Stimulated activated effector memory CD8-positive, alpha-beta T cell treated with anti-CD3 and anti-CD28 coated beads, Interleukin-12 subunit alpha, Interleukin-12 subunit beta, amount 100 ng/mL, for 72 hours (primary cell): ENCODE measurements around the gene NEDD4L.
"Not testable (repeated sequence)": the region's sequence is repeated elsewhere in the genome, so short reads cannot be mapped to it uniquely, and the experiment has no call there.

Experiments used
- ATAC-seq: fragments of 150-1000 bp; cut with Tn5 transposase; 2 replicates; pipeline ENCODE4 v1.10.0; 2021
- DNase-seq, 2 donors: peaks; one replicate each; pipeline ENCODE4 v3.0.0; 2021 to 2022; ENCODE audit warnings: low spot score in 2 of 2
- H3K27ac Mint-ChIP-seq: one replicate; pipeline ENCODE4 v1.8.0; 2022; ENCODE audit warnings: mild to moderate bottlenecking, mixed read lengths
- H3K36me3 Mint-ChIP-seq: one replicate; pipeline ENCODE4 v1.8.0; 2022; ENCODE audit warnings: mild to moderate bottlenecking, mixed read lengths
- H3K4me1 Mint-ChIP-seq: one replicate; pipeline ENCODE4 v1.8.0; 2022; ENCODE audit warnings: mixed read lengths
- H3K4me3 Mint-ChIP-seq: one replicate; pipeline ENCODE4 v1.8.0; 2022; ENCODE audit warnings: mild to moderate bottlenecking, mixed read lengths
- H3K9me3 Mint-ChIP-seq: one replicate; pipeline ENCODE4 v1.8.0; 2022; ENCODE audit warnings: mixed read lengths

The NEDD4L gene

GRCh38 chr18:58042826-58043490 is 1.1 kb upstream of the NEDD4L start:
- Mint-ChIP-seq H3K9me3 (no peaks in the 10 kb centered on the region), H3K36me3 (no peaks in the 10 kb centered on the region), H3K4me3 (peak overlapping the region; percentile 92), H3K27ac (no peak overlapping the region), H3K4me1 (peaks cover 30% of the 10 kb centered on the region)
- DNase-seq (no peak), ATAC-seq (no peak)

- peak overlapping the region; percentile 75 for H3K27ac Mint-ChIP-seq
- H3K36me3 Mint-ChIP-seq = no peaks in the 10 kb centered on the region
- DNase-seq = peak; percentile 24 to 62
Measured at GRCh38 chr18:58044370-58045241, 580 bp downstream of the NEDD4L start.

GRCh38 chr18:58045242-58046092 is 1.4 kb downstream of the NEDD4L start:
- Mint-ChIP-seq H3K36me3 (no peaks in the 10 kb centered on the region), H3K27ac (peak overlapping the region; percentile 75), H3K9me3 (no peaks in the 10 kb centered on the region), H3K4me1 (peaks cover 30% of the 10 kb centered on the region), H3K4me3 (peak overlapping the region; percentile 92)
- ATAC-seq (no peak), DNase-seq (peak in 1 of 2 donors; percentile 47)

More at GRCh38 chr18:58044370-58045241, 580 bp downstream of the NEDD4L start:
- Mint-ChIP-seq H3K9me3 (no peaks in the 10 kb centered on the region), H3K4me1 (peaks cover 30% of the 10 kb centered on the region), H3K4me3 (peak overlapping the region; percentile 92)
- peak; percentile 57 for ATAC-seq

- ATAC-seq = no peak
- Mint-ChIP-seq H3K4me3 (peak overlapping the region; percentile 92), H3K4me1 (peaks cover 30% of the 10 kb centered on the region), H3K27ac (no peak overlapping the region), H3K36me3 (no peaks in the 10 kb centered on the region), H3K9me3 (no peaks in the 10 kb centered on the region)
- no peak for DNase-seq
Measured at GRCh38 chr18:58046093-58046793, 2.2 kb downstream of the NEDD4L start.

- H3K9me3 Mint-ChIP-seq = no peaks in the 10 kb centered on the region
- no peak overlapping the region for H3K27ac Mint-ChIP-seq
- DNase-seq = no peak
- no peaks in the 10 kb centered on the region for H3K36me3 Mint-ChIP-seq
- no peak for ATAC-seq
- H3K4me3 Mint-ChIP-seq = no peak overlapping the region
- peaks cover 25% of the 10 kb centered on the region for H3K4me1 Mint-ChIP-seq
Measured at GRCh38 chr18:58046794-58047555, 2.9 kb downstream of the NEDD4L start.

GRCh38 chr18:58047556-58047882 is 3.5 kb downstream of the NEDD4L start:
- Mint-ChIP-seq H3K9me3 (no peaks in the 10 kb centered on the region), H3K4me3 (no peak overlapping the region), H3K36me3 (no peaks in the 10 kb centered on the region), H3K27ac (no peak overlapping the region), H3K4me1 (peaks cover 23% of the 10 kb centered on the region)
- DNase-seq (no peak), ATAC-seq (no peak)

GRCh38 chr18:58048081-58048642 is 4.1 kb downstream of the NEDD4L start:
- no peaks in the 10 kb centered on the region for H3K36me3 Mint-ChIP-seq
- no peaks in the 10 kb centered on the region for H3K9me3 Mint-ChIP-seq
- H3K27ac Mint-ChIP-seq = no peak overlapping the region
- no peak for DNase-seq
- H3K4me3 Mint-ChIP-seq = no peak overlapping the region
- peaks cover 17% of the 10 kb centered on the region for H3K4me1 Mint-ChIP-seq
- ATAC-seq = no peak

GRCh38 chr18:58049000-58049688 is 5.1 kb downstream of the NEDD4L start:
- Mint-ChIP-seq H3K4me1 (peaks cover 12% of the 10 kb centered on the region), H3K36me3 (no peaks in the 10 kb centered on the region)

GRCh38 chr18:58050963-58051362 is 6.9 kb downstream of the NEDD4L start:
- DNase-seq, H3K9me3 Mint-ChIP-seq, H3K4me1 Mint-ChIP-seq, ATAC-seq, H3K36me3 Mint-ChIP-seq, H3K27ac Mint-ChIP-seq, H3K4me3 Mint-ChIP-seq: not testable (repeated sequence)

More at GRCh38 chr18:58049000-58049688, 5.1 kb downstream of the NEDD4L start:
- Mint-ChIP-seq H3K27ac (no peak overlapping the region), H3K4me3 (no peak overlapping the region), H3K9me3 (no peaks in the 10 kb centered on the region)
- DNase-seq = no peak
- no peak for ATAC-seq

- peaks cover 6% of the 10 kb centered on the region for H3K4me1 Mint-ChIP-seq
- H3K4me3 Mint-ChIP-seq = no peak overlapping the region
- no peak for DNase-seq
- ATAC-seq = peak; percentile 24
- no peaks in the 10 kb centered on the region for H3K36me3 Mint-ChIP-seq
- H3K27ac Mint-ChIP-seq = no peak overlapping the region
- no peaks in the 10 kb centered on the region for H3K9me3 Mint-ChIP-seq
Measured at GRCh38 chr18:58051765-58052460, 7.9 kb downstream of the NEDD4L start.

GRCh38 chr18:58052960-58053359 is 8.9 kb downstream of the NEDD4L start:
- ATAC-seq = no peak
- Mint-ChIP-seq H3K27ac (no peak overlapping the region), H3K4me1 (peaks cover 6% of the 10 kb centered on the region), H3K36me3 (no peaks in the 10 kb centered on the region), H3K9me3 (no peaks in the 10 kb centered on the region), H3K4me3 (no peak overlapping the region)
- no peak for DNase-seq

- DNase-seq = no peak
- Mint-ChIP-seq H3K36me3 (no peaks in the 10 kb centered on the region), H3K27ac (no peak overlapping the region), H3K9me3 (no peaks in the 10 kb centered on the region), H3K4me3 (no peak overlapping the region), H3K4me1 (peaks cover 6% of the 10 kb centered on the region)
- ATAC-seq = no peak
Measured at GRCh38 chr18:58054041-58054781, 10.2 kb downstream of the NEDD4L start.
